GM19035 (cell line): ENCODE measurements around the gene DPY19L3.
"Not testable (repeated sequence)": the region's sequence is repeated elsewhere in the genome, so short reads cannot be mapped to it uniquely, and the experiment has no call there.

Source experiments
- ATAC-seq: cut with Tn5 transposase; IDR thresholded peaks from one replicate; pipeline ENCODE4 v1.9.1; 2021; ENCODE audit not compliant: unreplicated experiment

DPY19L3 gene, protein sequence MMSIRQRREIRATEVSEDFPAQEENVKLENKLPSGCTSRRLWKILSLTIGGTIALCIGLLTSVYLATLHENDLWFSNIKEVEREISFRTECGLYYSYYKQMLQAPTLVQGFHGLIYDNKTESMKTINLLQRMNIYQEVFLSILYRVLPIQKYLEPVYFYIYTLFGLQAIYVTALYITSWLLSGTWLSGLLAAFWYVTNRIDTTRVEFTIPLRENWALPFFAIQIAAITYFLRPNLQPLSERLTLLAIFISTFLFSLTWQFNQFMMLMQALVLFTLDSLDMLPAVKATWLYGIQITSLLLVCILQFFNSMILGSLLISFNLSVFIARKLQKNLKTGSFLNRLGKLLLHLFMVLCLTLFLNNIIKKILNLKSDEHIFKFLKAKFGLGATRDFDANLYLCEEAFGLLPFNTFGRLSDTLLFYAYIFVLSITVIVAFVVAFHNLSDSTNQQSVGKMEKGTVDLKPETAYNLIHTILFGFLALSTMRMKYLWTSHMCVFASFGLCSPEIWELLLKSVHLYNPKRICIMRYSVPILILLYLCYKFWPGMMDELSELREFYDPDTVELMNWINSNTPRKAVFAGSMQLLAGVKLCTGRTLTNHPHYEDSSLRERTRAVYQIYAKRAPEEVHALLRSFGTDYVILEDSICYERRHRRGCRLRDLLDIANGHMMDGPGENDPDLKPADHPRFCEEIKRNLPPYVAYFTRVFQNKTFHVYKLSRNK

DNA sequence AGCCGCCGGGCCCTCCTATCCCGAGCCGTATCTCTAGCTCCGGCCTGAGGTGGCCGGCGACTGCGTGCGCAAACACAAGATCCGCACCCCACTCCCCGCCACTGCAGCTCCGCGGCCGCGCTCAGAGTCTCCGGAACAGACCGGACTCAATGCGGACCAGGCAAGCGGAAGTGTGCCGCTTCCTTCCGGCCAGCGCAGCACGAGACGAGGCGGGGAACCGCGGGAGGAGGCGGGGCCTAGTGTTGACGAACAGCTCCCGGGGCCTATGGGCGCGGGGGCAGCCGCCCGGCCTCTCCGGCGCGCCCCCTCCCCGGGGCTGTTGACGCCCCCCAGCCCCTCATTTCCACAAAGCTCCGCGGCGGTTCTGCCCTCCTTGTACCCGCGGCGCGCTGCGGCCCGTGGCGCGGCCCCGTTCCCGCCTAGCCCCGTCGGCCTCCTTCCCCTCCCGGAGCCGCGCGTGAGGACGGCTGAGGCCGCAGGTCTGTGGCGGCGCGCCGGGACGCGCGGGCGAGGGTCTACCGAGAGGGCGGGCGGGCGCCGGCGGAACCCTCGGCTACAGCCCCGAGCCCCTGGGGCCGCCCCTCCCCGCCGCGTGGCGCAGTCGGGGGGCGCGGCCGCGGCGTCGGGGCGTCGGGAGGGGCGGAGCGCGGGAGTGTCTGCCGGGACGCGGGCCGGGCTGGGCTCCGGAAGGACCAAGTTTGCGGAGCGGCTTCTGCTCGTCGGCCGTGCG is at the start of gene DPY19L3:
Gene DPY19L3 (plus strand): TSS at position 340 of the 730 bp plus-strand sequence. CDS start 2,484 bp downstream, outside the sequence.
- ATAC-seq: peak; percentile 95

DNA sequence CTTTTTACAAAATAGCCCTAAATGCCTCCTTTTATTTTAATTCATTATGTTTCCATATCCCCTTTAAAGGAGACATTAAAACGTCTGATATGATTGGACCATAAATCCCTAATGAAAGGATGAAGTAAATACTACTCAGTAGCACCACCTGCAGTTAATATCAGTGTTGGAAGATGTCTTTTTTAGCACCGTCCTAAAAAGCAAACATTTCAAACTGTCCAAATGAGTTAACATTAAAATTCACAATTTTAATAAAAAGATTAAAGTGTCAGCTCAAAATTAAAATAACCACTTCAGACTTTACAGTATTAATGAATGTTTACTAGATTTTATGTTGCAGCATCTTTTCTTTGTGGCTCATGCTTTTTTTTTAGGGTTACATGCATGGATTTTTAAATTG is 47.9 kb upstream of the DPY19L3 start:
- no peak for ATAC-seq

DNA sequence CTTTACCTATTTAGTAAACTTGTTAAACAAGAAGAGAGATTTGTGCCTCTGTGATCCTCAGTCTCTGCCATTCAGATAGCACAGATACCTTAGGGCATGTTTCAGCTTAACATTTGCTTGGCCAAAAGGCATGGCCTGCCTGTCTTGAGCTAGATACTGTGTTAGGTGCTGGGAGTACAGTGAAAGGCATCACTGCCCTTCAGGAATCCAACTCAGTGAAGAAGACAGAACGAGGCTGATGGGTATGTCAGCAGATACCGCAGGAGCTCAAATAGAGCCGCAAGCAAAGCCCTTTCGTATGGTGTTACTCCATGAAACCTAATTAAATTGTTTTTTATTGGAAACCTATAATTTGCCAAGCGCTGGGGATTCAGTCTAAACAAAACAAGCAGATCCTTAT is 47.2 kb upstream of the DPY19L3 start:
- no peak for ATAC-seq

DNA sequence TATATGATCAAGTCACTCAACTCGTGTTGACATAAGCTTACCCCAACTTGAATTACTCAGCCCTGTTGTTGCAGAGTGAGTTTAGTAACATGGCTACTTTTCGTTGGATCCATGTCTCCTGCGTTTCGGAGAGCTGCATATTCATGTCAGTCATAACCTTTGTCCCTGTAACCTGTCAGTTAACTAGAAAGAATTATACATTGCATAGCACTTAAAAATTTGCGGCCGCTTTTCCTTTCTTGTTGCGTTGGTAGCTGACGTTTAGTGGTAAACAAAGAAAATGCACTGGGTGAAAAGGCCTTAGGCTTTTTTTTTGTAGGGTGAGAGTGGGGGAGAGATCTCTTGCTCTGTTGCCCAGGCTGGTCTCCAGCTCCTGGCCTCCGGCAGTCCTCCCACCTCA is 46.0 kb upstream of the DPY19L3 start:
- no peak for ATAC-seq

DNA sequence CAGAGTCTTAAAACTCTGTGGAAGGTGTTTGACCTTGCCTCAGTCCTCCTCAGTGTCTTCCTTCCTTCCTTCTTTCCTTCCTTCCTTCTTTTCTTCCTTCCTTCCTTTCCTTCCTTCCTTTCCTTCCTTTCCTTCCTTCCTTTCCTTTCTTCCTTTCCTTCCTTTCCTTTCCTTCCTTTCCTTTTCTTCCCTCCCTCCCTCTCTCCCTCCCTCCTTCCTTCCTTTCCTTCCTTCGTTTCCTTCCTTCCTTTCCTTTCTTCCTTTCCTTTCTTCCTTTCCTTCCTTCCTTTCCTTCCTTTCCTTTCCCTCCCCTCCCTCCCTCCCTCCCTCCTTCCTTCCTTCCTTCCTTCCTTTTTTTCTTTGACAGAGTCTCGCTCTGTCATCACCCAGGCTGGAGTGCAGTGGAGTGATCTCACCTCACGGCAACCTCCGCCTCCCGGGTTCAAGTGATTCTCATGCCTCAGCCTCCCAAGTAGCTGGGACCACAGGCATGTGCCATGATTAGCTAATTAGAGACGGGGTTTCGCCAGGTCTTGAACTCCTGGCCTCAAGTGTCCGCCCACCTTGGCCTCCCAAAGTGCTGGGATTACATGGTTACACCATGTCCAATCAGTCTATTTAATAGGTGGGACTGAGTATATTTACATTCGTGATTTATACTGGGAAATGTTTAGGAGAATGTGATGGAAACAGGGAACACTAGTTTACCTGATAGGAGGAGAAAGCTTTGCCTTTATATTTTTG is 43.8 kb upstream of the DPY19L3 start:
- ATAC-seq: no peak

DNA sequence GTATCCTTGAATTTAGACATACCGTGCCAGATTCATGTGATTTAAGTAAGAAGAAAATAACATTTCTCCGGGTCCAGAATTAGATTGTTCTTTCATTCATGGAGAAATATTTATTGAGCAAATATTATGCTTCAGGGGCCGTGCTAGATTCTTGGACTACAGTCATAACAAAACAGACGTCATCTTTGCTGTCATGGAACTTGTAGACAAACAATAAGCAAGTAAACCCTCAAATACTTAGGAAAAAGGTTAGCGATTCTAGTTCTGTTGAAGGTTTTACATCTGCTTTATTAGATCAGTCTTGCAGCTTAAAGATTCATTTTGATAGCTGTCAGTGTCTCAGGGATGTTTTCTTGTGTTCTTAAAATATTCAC is 43.3 kb upstream of the DPY19L3 start:
- ATAC-seq: no peak

DNA sequence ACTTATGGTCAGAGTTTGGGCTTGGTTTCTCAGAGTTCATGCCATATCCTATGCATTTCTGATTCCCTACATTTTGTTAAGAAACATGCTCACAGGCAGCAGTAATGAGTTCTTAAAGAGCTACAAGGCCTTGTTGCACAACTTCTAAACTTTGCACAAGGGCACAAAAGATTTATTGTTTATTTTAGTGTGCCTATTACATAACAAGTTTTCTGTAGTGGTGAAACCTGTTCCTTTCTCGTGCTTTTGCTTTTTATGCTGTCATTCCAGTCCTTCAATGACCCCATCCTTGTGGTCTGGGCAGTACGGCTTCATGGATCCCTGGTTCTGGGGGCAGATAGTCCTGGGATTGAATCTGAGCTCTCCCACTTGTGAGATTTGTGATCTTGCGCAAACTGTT is 42.4 kb upstream of the DPY19L3 start:
- no peak for ATAC-seq

DNA sequence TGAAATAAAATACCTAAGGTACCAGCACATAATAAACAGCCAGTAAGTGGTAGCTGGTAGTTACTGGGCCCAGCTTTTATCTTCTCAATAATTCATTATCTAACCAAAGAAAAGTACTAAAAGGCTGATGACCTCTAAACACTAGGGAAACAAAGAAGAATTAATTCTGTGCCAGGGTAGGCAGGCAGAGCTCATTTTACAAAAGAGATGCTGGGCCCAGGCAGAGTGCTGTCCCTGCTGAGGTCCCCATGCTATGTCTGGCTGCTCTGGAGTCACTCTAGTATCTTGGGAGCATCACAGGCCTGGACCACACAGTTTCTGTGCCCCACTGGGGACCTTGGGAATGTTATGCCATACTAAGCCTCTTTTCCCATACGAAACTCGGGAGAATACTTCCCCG is 41.9 kb upstream of the DPY19L3 start:
- ATAC-seq: no peak

DNA sequence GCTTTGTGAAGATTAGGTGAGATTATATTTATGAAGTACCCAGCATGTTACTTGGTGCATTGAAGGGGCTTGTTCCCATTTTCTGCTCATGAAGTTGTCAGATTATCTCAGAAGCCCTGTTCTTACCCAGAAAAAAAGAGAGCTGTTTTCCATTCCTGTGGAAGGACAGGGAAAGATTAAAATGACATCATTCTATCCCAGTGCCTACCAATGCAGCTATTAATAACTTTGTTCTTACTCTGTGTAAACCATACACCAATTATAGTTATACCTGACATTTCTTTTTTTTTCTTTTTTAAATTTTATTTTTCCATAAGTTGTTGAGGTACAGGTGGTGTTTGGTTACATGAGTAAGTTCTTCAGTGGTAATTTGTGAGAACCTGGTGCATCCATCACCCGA is 41.5 kb upstream of the DPY19L3 start:
- no peak for ATAC-seq

DNA sequence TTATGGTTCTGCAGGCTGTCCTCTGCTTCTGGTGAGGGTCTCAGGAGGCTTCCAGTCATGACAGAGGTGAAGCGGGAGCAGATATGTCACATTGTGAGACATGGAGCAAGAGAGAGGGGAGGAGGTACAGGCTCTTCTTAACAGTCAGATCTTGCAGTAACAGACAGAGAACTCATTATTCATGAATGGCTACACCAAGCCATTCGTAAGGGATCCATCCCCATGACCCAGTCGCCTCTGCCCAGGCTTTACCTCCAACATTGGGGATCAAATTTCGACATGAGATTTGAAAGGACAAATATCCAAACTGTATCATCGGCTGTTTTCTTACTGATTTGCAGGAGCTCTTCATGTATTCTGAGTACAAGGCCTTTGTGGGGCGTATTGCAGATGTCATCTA is 38.5 kb upstream of the DPY19L3 start:
- no peak for ATAC-seq

DNA sequence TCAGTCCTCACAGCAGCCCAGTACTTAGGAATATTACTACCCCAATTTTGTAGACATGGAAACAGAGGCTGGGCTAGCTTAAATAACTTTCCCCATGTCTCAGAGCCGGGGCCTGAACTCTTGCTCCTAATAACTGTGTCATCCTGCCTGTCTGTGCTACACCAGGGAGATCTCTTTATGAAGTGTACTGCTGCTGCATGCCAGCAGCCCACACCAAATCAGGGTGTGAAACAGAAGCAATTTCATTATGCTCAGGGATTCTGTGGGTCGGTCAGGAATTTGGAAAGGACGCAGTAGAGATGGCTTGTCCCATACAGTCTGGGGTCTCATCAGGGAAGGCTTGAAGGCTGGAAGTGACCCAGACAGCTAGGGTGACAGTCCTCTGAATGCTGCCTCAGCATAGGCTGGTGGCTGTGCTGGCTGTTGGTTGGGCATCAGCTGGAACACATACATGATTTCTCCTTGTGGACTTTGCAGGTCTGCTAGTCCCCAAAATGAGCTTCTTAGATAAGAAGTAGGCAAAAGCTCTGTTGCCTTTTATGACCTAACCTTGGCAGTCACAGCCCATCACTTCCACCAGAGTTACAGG is 37.5 kb upstream of the DPY19L3 start:
- no peak for ATAC-seq

DNA sequence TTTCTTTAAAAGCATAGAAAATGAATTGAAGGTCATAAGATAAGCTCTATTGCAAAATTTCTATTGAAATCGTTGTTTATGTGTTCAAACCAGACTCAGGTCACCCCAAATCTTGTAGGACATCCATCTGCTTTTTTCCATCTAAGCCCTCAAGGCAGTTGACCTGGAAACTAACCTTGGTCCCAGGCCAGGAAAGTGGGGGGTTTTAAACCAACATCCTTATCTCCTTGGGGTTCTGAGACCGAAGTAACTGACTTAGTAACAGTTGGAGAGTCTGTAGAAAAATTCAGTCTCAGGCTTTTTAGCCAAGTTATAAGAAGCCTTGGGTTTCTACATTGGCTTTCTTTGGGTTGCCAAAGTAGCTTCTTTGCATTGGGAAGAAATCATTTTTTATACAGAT is 36.8 kb upstream of the DPY19L3 start:
- no peak for ATAC-seq

DNA sequence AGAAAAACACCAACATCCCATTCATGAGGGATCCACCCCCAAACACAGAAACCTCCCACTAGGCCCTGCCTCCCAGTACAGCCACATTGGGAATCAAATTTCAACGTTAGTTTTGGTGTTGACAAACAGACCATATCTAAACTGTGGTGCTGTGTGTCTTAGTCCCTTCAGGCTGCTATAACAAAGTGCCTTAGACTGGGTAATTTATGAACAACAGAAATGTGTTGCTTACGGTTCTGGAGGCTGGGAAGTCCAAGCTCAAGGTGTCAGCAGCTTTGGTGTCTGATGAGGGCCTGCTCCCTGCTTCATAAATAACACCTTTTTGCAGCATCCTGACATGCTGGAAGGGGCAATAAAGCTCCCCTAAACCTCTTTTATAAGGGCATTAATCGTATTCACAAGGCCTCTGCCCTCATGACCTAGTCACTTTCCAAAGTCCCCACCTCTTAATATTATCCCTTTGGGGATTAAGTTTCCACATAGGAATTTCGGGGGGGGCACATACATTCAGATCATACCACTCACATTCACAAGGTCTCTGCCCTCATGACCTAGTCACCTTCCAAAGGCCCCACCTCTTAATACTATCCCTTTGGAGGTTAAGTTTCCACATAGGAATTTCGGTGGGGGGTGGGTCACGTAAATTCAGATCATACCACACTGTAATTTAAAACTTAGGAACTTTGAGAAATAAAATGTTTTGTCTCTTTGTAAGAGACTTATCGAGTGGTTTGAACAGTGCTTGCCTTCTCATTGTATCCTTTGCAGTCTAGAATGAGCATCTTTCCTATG is 32.6 kb upstream of the DPY19L3 start:
- no peak for ATAC-seq

DNA sequence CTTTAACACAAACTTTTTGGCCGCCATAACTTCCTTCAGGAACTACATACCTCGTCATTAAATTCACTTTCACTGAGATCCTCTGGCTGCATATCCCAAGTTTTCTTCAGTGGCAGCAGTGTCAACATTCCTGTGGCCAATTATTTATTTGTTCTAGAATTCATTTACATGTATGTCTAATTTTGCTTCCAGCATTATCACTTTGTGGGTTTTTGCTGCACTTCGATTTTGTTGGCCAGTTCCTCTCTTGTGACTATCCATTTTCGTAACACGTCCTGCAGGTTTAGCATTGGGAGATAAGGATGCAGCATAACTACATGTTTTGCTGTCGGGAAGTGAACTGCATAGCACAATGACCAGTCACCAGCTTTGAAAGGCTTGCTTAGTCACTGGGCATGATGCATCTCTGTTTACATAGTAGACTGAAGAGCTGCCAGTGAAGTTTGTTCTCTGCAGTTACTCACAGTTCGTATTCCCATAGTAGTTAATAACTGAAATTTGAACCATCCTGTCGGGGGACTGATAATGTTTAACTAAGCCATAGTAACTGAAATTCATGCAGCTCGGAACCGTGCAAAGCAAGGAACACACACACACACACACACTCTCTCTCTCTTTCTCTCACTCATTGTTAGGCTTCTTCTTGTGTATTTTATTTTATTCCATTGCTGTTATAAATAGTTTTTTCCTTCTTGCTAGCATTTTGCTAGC is 31.8 kb upstream of the DPY19L3 start:
- no peak for ATAC-seq

DNA sequence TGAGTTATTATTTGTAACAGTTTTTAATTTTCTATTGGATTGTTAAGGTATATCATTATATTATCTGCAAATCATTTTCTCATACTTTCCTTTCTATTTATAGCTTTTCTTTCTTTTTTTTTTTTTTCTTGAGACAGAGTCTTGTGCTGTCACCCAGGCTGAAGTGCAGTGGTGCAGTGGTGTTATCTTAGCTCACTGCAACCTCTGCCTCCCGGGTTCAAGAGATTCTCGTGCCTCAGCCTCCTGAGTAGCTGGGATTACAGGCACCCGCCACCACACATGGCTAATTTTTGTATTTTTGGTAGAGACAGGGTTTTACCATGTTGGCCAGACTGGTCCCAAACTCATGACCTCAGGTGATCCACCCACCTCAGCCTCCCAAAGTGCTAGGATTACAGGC is 31.2 kb upstream of the DPY19L3 start:
- not testable (repeated sequence) for ATAC-seq

DNA sequence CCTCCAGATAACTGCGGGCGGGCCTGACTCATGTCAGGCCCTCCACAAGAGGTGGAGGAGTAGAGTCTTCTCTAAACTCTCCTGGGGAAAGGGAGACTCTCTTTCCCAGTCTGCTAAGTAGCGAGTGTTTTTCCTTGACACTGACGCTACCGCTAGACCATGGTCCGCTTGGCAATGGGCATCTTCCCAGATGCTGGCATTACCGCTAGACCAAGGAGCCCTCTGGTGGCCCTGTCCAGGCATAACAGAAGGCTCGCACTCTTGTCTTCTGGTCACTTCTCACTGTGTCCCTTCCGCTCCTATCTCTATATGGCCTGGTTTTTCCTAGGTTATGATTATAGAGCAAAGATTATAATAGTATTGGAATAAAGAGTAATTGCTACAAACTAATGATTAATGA is 28.5 kb upstream of the DPY19L3 start:
- ATAC-seq: not testable (repeated sequence)

DNA sequence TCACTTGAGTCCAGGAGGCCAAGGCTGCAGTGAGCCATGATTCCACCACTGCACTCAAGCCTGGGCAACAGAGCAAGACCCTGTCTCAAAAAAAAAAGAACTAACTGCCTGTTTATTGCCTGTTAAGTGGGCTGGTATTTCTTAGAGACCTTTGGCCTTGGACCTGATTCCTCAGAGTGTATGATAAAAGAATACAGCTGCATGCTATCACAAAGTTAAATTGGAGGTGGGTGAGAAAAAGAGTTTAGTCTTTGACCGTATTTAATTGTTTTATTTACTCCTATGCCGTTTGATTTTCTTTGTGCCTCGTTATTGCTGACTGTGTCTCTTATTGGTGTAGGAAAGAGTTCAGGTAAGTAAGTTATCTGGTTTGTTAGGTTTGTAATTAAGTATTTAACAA is 25.3 kb upstream of the DPY19L3 start:
- ATAC-seq: no peak

DNA sequence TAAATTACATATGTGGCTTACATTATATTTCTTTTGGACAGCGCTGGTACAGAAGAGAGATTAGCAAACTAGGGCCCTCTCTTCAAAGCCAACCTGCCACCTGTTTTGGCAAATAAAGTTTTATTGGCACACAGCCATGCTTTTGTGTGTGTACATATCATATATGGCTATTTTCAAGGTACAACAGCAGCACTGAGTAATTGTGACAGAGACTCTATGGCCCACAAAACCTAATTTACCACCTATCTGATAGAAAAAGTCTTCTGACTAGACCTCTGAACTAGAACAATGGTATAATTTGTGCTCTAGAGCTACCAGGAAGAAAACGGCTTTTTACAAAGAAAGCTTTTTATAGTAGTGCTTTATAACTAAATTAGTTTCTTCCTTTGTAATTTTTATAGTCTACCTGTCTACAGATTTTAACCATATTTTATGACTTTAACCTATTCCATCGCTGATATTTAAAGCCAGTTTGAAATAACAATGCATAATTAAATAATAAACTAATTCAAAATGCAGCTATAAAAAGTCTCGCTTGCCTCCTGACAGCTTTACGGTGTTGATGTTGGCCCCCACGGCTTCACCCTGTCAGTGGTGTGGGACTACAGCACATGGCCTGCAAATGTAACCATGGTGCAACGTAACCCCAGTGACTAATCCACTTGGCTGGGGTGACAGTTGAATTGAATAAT is 17.7 kb upstream of the DPY19L3 start:
- no peak for ATAC-seq

DNA sequence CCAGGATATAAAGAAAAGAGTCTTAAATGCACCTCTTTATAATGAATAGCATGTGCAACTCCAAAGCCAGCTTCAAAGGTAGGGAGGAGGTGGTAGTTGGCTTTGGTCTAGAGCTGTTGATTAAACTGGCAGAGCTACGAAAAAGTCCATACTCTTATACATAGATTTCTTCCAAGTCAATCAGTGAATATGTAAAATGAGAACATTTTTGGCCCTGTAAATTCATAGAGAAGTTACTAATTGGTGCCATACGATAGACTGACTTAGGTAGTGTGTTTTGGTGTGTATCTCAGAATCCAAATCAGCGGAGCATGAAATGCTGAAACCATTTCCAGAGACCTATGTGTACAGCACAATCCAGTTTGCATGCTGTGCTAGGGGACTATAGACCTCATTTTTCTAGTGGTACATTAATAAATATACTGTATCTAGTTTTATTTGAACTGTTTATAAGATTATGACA is 17.1 kb upstream of the DPY19L3 start:
- no peak for ATAC-seq
